ENCODE results near the gene GANC.
"Not testable (repeated sequence)": the region's sequence is repeated elsewhere in the genome, so short reads cannot be mapped to it uniquely, and the experiment has no call there.

GANC gene, protein sequence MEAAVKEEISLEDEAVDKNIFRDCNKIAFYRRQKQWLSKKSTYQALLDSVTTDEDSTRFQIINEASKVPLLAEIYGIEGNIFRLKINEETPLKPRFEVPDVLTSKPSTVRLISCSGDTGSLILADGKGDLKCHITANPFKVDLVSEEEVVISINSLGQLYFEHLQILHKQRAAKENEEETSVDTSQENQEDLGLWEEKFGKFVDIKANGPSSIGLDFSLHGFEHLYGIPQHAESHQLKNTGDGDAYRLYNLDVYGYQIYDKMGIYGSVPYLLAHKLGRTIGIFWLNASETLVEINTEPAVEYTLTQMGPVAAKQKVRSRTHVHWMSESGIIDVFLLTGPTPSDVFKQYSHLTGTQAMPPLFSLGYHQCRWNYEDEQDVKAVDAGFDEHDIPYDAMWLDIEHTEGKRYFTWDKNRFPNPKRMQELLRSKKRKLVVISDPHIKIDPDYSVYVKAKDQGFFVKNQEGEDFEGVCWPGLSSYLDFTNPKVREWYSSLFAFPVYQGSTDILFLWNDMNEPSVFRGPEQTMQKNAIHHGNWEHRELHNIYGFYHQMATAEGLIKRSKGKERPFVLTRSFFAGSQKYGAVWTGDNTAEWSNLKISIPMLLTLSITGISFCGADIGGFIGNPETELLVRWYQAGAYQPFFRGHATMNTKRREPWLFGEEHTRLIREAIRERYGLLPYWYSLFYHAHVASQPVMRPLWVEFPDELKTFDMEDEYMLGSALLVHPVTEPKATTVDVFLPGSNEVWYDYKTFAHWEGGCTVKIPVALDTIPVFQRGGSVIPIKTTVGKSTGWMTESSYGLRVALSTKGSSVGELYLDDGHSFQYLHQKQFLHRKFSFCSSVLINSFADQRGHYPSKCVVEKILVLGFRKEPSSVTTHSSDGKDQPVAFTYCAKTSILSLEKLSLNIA (N-terminal part only)

DNA sequence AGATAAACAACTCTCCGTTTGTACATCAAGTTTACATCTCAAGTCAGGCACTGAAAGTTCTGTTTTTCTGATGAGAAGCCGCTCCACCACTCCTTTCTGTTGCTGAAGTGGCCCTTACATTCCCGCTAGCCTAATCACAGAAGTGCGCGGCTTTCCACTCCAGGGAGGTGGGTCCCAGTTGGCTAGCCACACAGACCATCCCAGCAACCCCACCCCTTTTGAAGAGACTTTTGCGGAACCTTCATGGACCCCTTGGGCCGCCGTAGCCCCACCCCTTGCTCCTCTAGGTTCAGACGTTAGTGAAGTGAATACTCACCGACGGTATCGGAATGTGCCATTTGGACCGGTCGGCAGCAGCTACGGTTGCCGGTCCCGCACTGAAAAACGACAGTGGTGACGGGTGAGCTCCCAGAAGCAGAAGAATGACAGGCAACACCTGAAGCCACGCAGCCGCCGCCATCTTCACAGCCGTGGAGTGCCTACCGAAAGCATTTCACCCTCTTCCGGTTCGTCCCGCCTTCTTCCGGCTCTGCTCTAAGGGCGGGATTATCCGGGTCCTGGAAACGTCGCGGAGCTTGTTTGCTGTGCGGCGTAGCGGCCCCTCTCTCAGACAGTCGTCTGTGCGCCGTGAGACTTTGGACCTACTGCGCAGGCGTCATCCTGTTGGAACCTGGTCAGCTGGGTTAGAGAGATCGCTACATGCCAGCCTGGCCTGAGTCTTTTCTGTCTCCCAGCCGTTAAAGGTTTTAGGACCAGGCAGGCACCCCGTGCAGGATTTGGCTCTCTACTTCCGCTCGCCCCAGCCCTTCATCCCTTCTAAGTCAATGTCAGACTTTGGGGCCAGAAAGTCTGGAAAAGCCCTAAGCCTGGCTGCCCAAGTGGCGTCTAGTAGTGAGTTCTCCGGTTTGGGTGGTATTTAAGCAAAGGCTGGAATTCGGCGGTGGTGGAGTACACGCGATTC, at the start of gene GANC, which contains the start of gene TMEM87A:
Gene GANC, plus strand, starts transcription at position 263 of the 961 bp plus-strand sequence. CDS start 1,281 bp downstream, outside the sequence.
Gene TMEM87A, minus strand, starts transcription at position 495 of the 961 bp plus-strand sequence. Its CDS starts 35 bp downstream, at position 460.
- peak within 1 kb of the TSS; percentile 85 for H3K4me3 ChIP-seq (ENCODE audit: low read depth, low read length)
- no peaks in the 10 kb centered on the region for H3K27me3 ChIP-seq (ENCODE audit: control insufficient read depth, insufficient read depth, low read length)
- H3K27ac ChIP-seq (ENCODE audit: low read depth, low read length) = peak within 1 kb of the TSS; percentile 95
- peak within 1 kb of the TSS; percentile 87 for H3K9ac ChIP-seq (ENCODE audit: low read depth, low read length)
- H3K9me3 ChIP-seq (ENCODE audit: control insufficient read depth, insufficient read depth, low read length) = no peaks in the 10 kb centered on the region
- peaks cover 25% of the 10 kb centered on the region for H3K4me1 ChIP-seq (ENCODE audit: control insufficient read depth, insufficient read depth, low read length)
- H3K36me3 ChIP-seq (ENCODE audit: control insufficient read depth, insufficient read depth, low read length) = peaks cover 10% of the 10 kb centered on the region

DNA sequence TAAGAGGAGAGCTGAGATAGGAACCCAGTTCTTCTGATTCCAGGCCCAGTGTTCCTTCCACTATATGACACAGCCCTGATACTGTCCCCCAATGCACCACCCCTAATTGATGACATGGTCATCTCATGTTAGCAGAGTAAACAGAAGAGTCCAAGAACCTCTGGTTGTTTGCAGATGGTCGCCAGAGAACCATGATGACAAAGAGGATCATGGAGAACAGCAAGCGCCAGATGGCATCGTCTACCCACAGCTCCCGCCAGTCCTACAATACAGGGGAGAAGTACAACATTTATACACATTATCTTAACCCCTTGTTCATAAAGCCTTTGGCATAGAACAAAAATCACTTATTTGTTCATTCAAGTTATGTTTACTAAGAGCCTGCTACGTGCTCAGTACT, 46.4 kb upstream of the GANC start:
- Histone ChIP-seq H3K27ac (ENCODE audit: low read depth, low read length) (no peak overlapping the region), H3K4me3 (ENCODE audit: low read depth, low read length) (no peak overlapping the region), H3K36me3 (ENCODE audit: control insufficient read depth, insufficient read depth, low read length) (peaks cover 88% of the 10 kb centered on the region), H3K4me1 (ENCODE audit: control insufficient read depth, insufficient read depth, low read length) (no peaks in the 10 kb centered on the region), H3K27me3 (ENCODE audit: control insufficient read depth, insufficient read depth, low read length) (no peaks in the 10 kb centered on the region), H3K9ac (ENCODE audit: low read depth, low read length) (no peak overlapping the region), H3K9me3 (ENCODE audit: control insufficient read depth, insufficient read depth, low read length) (no peaks in the 10 kb centered on the region)

DNA sequence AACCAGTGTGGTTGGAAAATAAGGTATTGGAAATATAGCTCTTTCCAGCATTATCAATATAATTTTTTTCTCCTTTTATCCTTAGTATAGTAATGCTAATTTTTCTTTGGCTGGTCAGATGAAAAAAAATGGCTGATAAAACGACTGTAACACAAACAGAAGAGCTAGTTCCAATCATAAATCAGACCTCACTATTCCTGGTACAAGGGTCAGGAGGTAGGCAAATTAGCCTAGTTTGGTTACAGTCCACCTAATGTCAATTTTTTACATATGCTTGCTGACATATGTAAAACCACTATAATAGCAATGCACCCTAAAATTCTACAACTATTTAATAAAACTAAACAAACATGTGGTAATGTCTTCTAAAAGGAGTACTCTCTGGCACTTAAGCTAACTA, 45.0 kb upstream of the GANC start:
- Histone ChIP-seq H3K4me3 (ENCODE audit: low read depth, low read length) (no peak overlapping the region), H3K9ac (ENCODE audit: low read depth, low read length) (no peak overlapping the region), H3K27ac (ENCODE audit: low read depth, low read length) (no peak overlapping the region), H3K36me3 (ENCODE audit: control insufficient read depth, insufficient read depth, low read length) (peaks cover 94% of the 10 kb centered on the region), H3K27me3 (ENCODE audit: control insufficient read depth, insufficient read depth, low read length) (no peaks in the 10 kb centered on the region), H3K9me3 (ENCODE audit: control insufficient read depth, insufficient read depth, low read length) (no peaks in the 10 kb centered on the region), H3K4me1 (ENCODE audit: control insufficient read depth, insufficient read depth, low read length) (no peaks in the 10 kb centered on the region)

DNA sequence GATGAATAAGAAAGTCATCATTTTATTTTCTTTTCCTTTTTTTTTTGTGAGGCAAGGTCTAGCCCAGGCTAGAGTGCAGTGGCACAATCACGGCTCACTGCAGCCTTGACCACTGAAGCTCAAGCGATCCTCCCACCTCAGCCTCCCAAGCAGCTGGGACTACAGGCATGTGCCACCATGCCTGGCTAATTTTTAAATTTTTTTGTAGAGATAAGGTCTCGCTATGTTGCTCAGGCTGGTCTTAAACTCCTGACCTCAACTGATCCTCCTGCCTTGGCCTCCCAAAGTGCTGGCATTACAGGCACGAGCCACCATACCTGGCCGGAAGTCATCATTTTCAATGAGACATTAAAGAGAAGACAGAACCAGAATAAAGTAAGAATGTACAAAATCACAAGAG, 44.0 kb upstream of the GANC start:
- H3K9me3 ChIP-seq (ENCODE audit: control insufficient read depth, insufficient read depth, low read length); H3K4me3 ChIP-seq (ENCODE audit: low read depth, low read length); H3K27me3 ChIP-seq (ENCODE audit: control insufficient read depth, insufficient read depth, low read length); H3K27ac ChIP-seq (ENCODE audit: low read depth, low read length); H3K9ac ChIP-seq (ENCODE audit: low read depth, low read length); H3K4me1 ChIP-seq (ENCODE audit: control insufficient read depth, insufficient read depth, low read length): not testable (repeated sequence)
- peaks cover 91% of the 10 kb centered on the region for H3K36me3 ChIP-seq (ENCODE audit: control insufficient read depth, insufficient read depth, low read length)

DNA sequence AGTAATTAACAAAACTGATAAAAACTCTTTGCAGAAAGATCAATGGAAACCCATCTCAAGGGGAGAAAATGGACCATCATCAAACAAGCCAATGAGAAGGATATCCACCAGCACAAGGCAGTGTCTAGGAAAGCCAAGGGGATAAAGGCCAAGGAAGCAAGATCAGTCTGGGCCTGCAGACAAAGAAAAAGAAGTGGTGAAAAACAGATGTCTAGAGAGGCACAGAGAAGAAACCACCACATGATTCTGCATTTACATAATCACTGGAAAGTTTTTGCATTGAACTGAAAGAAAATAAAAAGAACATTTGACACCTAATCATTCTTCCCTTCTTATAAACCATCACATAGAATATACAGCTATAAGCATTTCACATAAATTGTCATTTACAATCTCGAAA, 41.9 kb upstream of the GANC start:
- Histone ChIP-seq H3K9ac (ENCODE audit: low read depth, low read length) (no peak overlapping the region), H3K36me3 (ENCODE audit: control insufficient read depth, insufficient read depth, low read length) (peaks cover 88% of the 10 kb centered on the region), H3K4me1 (ENCODE audit: control insufficient read depth, insufficient read depth, low read length) (no peaks in the 10 kb centered on the region), H3K9me3 (ENCODE audit: control insufficient read depth, insufficient read depth, low read length) (no peaks in the 10 kb centered on the region), H3K27ac (ENCODE audit: low read depth, low read length) (no peak overlapping the region), H3K4me3 (ENCODE audit: low read depth, low read length) (no peak overlapping the region), H3K27me3 (ENCODE audit: control insufficient read depth, insufficient read depth, low read length) (no peaks in the 10 kb centered on the region)

DNA sequence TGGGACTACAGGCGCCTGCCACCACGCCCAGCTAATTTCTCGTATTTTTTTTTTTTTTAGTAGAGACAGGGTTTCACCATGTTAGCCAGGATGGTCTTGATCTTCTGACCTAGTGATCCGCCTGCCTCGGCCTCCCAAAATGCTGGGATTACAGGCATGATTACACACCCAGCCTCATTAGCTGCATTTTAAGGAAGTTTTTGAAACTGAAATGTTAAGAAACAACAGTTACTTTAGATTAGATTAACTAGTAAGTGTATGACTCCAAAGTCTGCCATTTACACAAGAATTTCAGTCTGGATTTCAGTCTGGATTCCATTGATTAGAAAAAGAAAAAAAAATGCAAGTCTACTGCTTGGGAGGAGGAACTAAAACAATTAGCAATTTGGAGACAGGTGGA, 40.4 kb upstream of the GANC start:
- H3K27me3 ChIP-seq (ENCODE audit: control insufficient read depth, insufficient read depth, low read length) = no peaks in the 10 kb centered on the region
- no peaks in the 10 kb centered on the region for H3K9me3 ChIP-seq (ENCODE audit: control insufficient read depth, insufficient read depth, low read length)
- no peak overlapping the region for H3K9ac ChIP-seq (ENCODE audit: low read depth, low read length)
- H3K27ac ChIP-seq (ENCODE audit: low read depth, low read length) = no peak overlapping the region
- no peaks in the 10 kb centered on the region for H3K4me1 ChIP-seq (ENCODE audit: control insufficient read depth, insufficient read depth, low read length)
- H3K4me3 ChIP-seq (ENCODE audit: low read depth, low read length) = no peak overlapping the region
- peaks cover 88% of the 10 kb centered on the region for H3K36me3 ChIP-seq (ENCODE audit: control insufficient read depth, insufficient read depth, low read length)

DNA sequence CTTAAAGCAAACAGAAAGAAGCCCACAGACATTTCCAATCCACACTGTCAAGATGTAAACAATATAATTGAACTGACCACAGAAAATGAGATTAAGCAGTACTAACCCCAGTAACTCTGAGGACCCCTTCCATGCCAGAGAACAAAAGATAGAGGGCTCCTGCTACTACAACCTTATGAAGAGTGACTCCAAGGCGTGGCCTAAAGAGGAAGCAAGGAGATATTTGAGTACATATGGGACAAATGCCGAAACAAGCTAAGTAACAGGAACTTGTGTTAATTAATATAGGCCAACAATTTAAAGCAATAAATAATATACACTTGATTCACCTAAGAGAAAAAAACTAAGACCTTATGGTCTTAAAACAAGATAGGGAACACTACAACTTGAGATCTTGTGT, 39.9 kb upstream of the GANC start:
- Histone ChIP-seq H3K36me3 (ENCODE audit: control insufficient read depth, insufficient read depth, low read length) (peaks cover 88% of the 10 kb centered on the region), H3K4me1 (ENCODE audit: control insufficient read depth, insufficient read depth, low read length) (no peaks in the 10 kb centered on the region), H3K27ac (ENCODE audit: low read depth, low read length) (no peak overlapping the region), H3K9ac (ENCODE audit: low read depth, low read length) (no peak overlapping the region), H3K4me3 (ENCODE audit: low read depth, low read length) (no peak overlapping the region), H3K9me3 (ENCODE audit: control insufficient read depth, insufficient read depth, low read length) (no peaks in the 10 kb centered on the region), H3K27me3 (ENCODE audit: control insufficient read depth, insufficient read depth, low read length) (no peaks in the 10 kb centered on the region)

DNA sequence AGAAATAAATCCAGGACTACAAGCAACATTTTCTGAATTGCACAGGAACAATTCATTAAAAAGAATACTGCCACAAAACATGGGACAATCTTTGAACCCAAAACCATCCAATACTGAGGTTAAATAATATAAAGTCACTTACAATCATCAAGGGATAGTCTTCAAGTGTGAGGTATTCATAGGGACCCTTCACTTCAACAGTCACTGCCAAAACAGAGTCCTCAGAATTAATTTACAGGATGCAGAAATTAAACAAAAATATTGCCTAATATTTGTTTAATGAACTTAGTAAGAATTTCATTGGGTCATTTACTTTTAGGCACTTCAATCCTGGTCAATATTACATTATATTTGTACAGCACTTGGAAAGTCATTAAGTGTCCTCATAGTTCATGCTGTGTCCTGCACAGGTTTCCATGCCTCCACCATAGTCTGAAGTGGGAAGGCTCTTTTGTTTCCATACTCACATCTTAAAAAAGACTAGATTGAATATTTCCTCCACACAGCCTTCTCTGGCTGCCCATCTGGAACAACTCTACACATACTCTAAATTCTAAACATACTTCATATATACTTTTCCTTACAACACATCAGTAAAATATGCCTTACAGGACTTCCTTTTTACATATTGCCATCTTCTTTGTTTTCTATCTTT, 33.3 kb upstream of the GANC start:
- H3K9me3 ChIP-seq (ENCODE audit: control insufficient read depth, insufficient read depth, low read length) = no peaks in the 10 kb centered on the region
- no peaks in the 10 kb centered on the region for H3K27me3 ChIP-seq (ENCODE audit: control insufficient read depth, insufficient read depth, low read length)
- no peak overlapping the region for H3K27ac ChIP-seq (ENCODE audit: low read depth, low read length)
- peaks cover 65% of the 10 kb centered on the region for H3K36me3 ChIP-seq (ENCODE audit: control insufficient read depth, insufficient read depth, low read length)
- no peak overlapping the region for H3K9ac ChIP-seq (ENCODE audit: low read depth, low read length)
- H3K4me3 ChIP-seq (ENCODE audit: low read depth, low read length) = no peak overlapping the region
- H3K4me1 ChIP-seq (ENCODE audit: control insufficient read depth, insufficient read depth, low read length) = no peaks in the 10 kb centered on the region

DNA sequence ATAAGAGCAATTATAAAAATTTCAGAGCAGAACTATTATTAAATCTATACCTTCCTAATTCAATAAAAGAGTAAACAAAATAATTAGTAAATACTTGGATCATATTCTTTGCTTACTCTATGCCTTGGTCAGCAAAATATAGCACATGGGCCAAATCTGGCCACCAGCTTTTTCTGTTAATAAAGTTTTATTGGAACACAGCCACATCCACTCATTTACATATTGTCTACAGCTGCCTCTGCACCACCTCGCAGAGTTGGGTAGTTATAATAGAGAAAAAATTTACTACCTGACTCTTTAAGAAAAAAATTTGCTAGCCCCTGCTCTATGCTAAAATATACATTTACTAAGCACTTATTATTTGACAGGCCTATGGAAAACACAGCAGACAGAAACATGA, 32.2 kb upstream of the GANC start:
- no peak overlapping the region for H3K4me3 ChIP-seq (ENCODE audit: low read depth, low read length)
- H3K27me3 ChIP-seq (ENCODE audit: control insufficient read depth, insufficient read depth, low read length) = no peaks in the 10 kb centered on the region
- no peaks in the 10 kb centered on the region for H3K4me1 ChIP-seq (ENCODE audit: control insufficient read depth, insufficient read depth, low read length)
- peaks cover 56% of the 10 kb centered on the region for H3K36me3 ChIP-seq (ENCODE audit: control insufficient read depth, insufficient read depth, low read length)
- H3K27ac ChIP-seq (ENCODE audit: low read depth, low read length) = no peak overlapping the region
- H3K9me3 ChIP-seq (ENCODE audit: control insufficient read depth, insufficient read depth, low read length) = no peaks in the 10 kb centered on the region
- no peak overlapping the region for H3K9ac ChIP-seq (ENCODE audit: low read depth, low read length)

DNA sequence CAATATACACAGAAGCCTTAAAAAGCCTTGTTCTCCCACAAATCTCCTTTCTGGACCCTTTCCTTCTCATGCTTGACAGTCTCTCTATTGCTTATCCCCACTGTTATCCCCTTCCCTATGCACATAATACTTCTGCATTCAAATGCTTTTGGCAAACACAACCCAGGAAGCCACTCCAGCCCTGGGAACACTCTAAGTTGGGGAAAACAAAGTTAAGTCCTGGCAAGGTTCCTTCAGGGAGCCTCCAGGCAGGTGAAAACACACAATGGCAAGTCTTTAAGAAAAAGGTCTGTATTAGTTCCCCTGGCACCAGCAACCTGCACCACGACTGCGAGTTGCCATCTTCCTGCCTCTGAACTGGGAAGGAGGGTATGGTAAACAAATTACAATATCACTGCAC, 19.7 kb upstream of the GANC start:
- Histone ChIP-seq H3K36me3 (ENCODE audit: control insufficient read depth, insufficient read depth, low read length) (peaks cover 56% of the 10 kb centered on the region), H3K9me3 (ENCODE audit: control insufficient read depth, insufficient read depth, low read length) (peaks cover 37% of the 10 kb centered on the region)

More for the DNA sequence above, 19.7 kb upstream of the GANC start:
- Histone ChIP-seq H3K27me3 (ENCODE audit: control insufficient read depth, insufficient read depth, low read length) (no peaks in the 10 kb centered on the region), H3K4me1 (ENCODE audit: control insufficient read depth, insufficient read depth, low read length) (no peaks in the 10 kb centered on the region), H3K27ac (ENCODE audit: low read depth, low read length) (no peak overlapping the region), H3K9ac (ENCODE audit: low read depth, low read length) (no peak overlapping the region), H3K4me3 (ENCODE audit: low read depth, low read length) (no peak overlapping the region)
